Astrocyte (in vitro differentiated cells and primary cell): Measurements from ENCODE around the gene ANO6.

Source experiments
- CTCF ChIP-seq: IDR thresholded peaks from 2 replicates; pipeline ENCODE4 v1.5.1; 2011; ENCODE audit warnings: low read depth, mild to moderate bottlenecking, inconsistent platforms, low read length, moderate library complexity; ENCODE audit not compliant: insufficient read depth
- EZH2 ChIP-seq: IDR thresholded peaks from 2 replicates; pipeline ENCODE4 v1.6.1; 2012; ENCODE audit warnings: mild to moderate bottlenecking, low read length, inconsistent platforms; ENCODE audit not compliant: insufficient read depth

GRCh38 chr12:45260854-45261253 lies 45.0 kb downstream of the ANO6 start:
- TF ChIP-seq CTCF = no peak
- no peak for TF ChIP-seq EZH2
